ENCODE results near the gene EIF3D.
"Not testable (repeated sequence)": the region's sequence is repeated elsewhere in the genome, so short reads cannot be mapped to it uniquely, and the experiment has no call there.

DNA sequence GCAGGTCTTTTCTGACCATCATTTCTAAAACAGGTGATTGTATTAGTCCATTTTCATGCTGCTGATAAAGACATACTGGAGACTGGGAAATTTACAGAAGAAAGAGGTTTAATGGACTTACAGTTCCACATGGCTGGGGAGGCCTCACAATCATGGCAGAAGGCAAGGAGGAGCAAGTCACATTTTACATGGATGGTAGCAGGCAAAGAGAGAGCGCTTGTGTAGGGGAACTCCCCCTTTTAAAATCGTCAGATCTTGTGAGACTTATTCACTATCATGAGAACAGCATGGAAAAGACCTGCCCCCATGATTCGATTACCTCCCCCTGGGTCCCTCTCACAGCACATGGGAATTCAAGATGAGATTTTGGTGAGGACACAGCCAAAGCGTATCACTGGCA, 4.4 kb upstream of the EIF3D start:
- TF ChIP-seq, protein P1, sequence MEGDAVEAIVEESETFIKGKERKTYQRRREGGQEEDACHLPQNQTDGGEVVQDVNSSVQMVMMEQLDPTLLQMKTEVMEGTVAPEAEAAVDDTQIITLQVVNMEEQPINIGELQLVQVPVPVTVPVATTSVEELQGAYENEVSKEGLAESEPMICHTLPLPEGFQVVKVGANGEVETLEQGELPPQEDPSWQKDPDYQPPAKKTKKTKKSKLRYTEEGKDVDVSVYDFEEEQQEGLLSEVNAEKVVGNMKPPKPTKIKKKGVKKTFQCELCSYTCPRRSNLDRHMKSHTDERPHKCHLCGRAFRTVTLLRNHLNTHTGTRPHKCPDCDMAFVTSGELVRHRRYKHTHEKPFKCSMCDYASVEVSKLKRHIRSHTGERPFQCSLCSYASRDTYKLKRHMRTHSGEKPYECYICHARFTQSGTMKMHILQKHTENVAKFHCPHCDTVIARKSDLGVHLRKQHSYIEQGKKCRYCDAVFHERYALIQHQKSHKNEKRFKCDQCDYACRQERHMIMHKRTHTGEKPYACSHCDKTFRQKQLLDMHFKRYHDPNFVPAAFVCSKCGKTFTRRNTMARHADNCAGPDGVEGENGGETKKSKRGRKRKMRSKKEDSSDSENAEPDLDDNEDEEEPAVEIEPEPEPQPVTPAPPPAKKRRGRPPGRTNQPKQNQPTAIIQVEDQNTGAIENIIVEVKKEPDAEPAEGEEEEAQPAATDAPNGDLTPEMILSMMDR (conservative IDR thresholded peaks at IDR 0.05), result not testable (repeated sequence)
- TF ChIP-seq EZH2 (IDR thresholded peaks at IDR 0.05; ENCODE audit: low read depth), result not testable (repeated sequence)
